ENCODE measurements around the gene FRMD5.

- no peak for TF ChIP-seq REST (IDR thresholded peaks at IDR 0.05; ENCODE audit: borderline replicate concordance)
- no peak for TF ChIP-seq EP300 (conservative IDR thresholded peaks at IDR 0.05; ENCODE audit: poor library complexity, severe bottlenecking)
- TF ChIP-seq CTCF (IDR thresholded peaks at IDR 0.05; ENCODE audit: poor library complexity, severe bottlenecking): no peak
- TF ChIP-seq MXI1 (conservative IDR thresholded peaks at IDR 0.05; ENCODE audit: poor library complexity, severe bottlenecking): no peak
- no peak for TF ChIP-seq RAD21 (conservative IDR thresholded peaks at IDR 0.05)
Measured at GRCh38 chr15:44222478-44222877, 27.4 kb upstream of the FRMD5 start.

Data from neural cell (in vitro differentiated cells).